ENCODE measurements around the gene TSPAN33. TPM values are rescaled to one million over a fixed set of nuclear protein-coding genes. Genes with fewer than 3 reads are reported as not detected.
A peak's percentile ranks its signal among the peaks of the same experiment; 100 is the strongest.

The TSPAN33 gene
- total and polyA plus RNA-seq, 9 of the 15 experiments (the other 6 are each of a cell fraction or from before 2014, with no cell fraction given), result 0.03 to 1.5 (median 0.23) TPM; not detected in 2

- TF ChIP-seq PKNOX1 (IDR thresholded peaks at IDR 0.05) (no peak), RCOR1 (IDR thresholded peaks at IDR 0.05; ENCODE audit: borderline replicate concordance in 1 of 2, low read depth in 2 of 2, low read length in 2 of 2) (0 out of 4 replicates have a peak, but pooled peaks of 1 of the 2 experiments have one; percentile 19), XRCC5 (IDR thresholded peaks at IDR 0.05; ENCODE audit: low read depth, low read length) (0 out of 2 replicates have a peak, but pooled peaks have one; percentile 63), ESRRA (IDR thresholded peaks at IDR 0.05; ENCODE audit: borderline replicate concordance, low read depth) (0 out of 2 replicates have a peak, but pooled peaks have one; percentile 42), CTBP1 (IDR thresholded peaks at IDR 0.05; ENCODE audit: borderline replicate concordance) (peak; percentile 78; the same call in 1 of the 2 replicates), EGR1 (conservative IDR thresholded peaks at IDR 0.05) (no peak), ZNF239 (CRISPR knock-in tag; IDR thresholded peaks at IDR 0.05) (no peak), USF1 (CRISPR knock-in tag; IDR thresholded peaks at IDR 0.05) (peak; percentile 29; the same call in 1 of the 2 replicates), YY1 (IDR thresholded peaks at IDR 0.05; ENCODE audit: borderline replicate concordance in 1 of 3, control insufficient read depth in 1 of 3, extremely low read depth in 1 of 3, insufficient read depth in 3 of 3, insufficient read length in 1 of 3, insufficient replicate concordance in 2 of 3, low read depth in 1 of 3, low read length in 2 of 3) (peak in 1 of 3 experiments; percentile 23), SMC3 (conservative IDR thresholded peaks at IDR 0.05; ENCODE audit: insufficient read depth, low read depth, low read length) (peak; percentile 94), TOE1 (IDR thresholded peaks at IDR 0.05; ENCODE audit: borderline replicate concordance) (no peak), TOE1 (CRISPR knock-in tag; IDR thresholded peaks at IDR 0.05; ENCODE audit: borderline replicate concordance, low read depth) (peak; percentile 46; the same call in 1 of the 2 replicates), STAT6 (CRISPR knock-in tag; IDR thresholded peaks at IDR 0.05) (0 out of 2 replicates have a peak, but pooled peaks have one; percentile 15), ZBED1 (IDR thresholded peaks at IDR 0.05) (no peak), TFAP4 (CRISPR knock-in tag; IDR thresholded peaks at IDR 0.05; ENCODE audit: borderline replicate concordance) (peak; percentile 52; the same call in 1 of the 2 replicates), VEZF1 (CRISPR knock-in tag; IDR thresholded peaks at IDR 0.05) (no peak), KDM5B (IDR thresholded peaks at IDR 0.05; ENCODE audit: insufficient replicate concordance, low read depth, low read length) (no peak), MCM3 (IDR thresholded peaks at IDR 0.05) (0 out of 2 replicates have a peak, but pooled peaks have one; percentile 11), RB1 (IDR thresholded peaks at IDR 0.05; ENCODE audit: low read depth) (peak; percentile 25; the same call in 1 of the 2 replicates)
These were observed 65.9 kb downstream of the TSPAN33 start (continued) for GRCh38 chr7:129210256-129210988.

Measured in K562 (cell line).